Hepatocyte (in vitro differentiated cells): ENCODE measurements around the gene CBARP. TPM values are rescaled to one million over a fixed set of nuclear protein-coding genes. Genes with fewer than 3 reads are reported as not detected.

Source experiments
- DNase-seq: peaks from one replicate; pipeline ENCODE4 v3.0.0-alpha.2; 2016; ENCODE audit warnings: low spot score
- H2AFZ ChIP-seq: fragments of 200-600 bp; sonication (generic); 2 replicates; pipeline ENCODE4 v1.6.0; 2016; ENCODE audit warnings: antibody characterized with exemption, mild to moderate bottlenecking
- H3K27ac ChIP-seq: fragments of 200-600 bp; sonication (generic); 2 replicates; pipeline ENCODE4 v1.5.1; 2016; ENCODE audit warnings: mild to moderate bottlenecking
- H3K27me3 ChIP-seq: fragments of 200-600 bp; sonication (generic); 2 replicates; pipeline ENCODE4 v1.6.1; 2016
- H3K36me3 ChIP-seq: fragments of 200-600 bp; sonication (generic); replicated peaks from 2 replicates; pipeline ENCODE4 v1.5.1; 2016; ENCODE audit warnings: low read depth; ENCODE audit not compliant: insufficient read depth
- H3K4me1 ChIP-seq: fragments of 200-600 bp; sonication (generic); 2 replicates; pipeline ENCODE4 v1.5.1; 2016; ENCODE audit warnings: mild to moderate bottlenecking, moderate library complexity; ENCODE audit not compliant: insufficient read depth
- H3K4me2 ChIP-seq: fragments of 200-600 bp; sonication (generic); 2 replicates; pipeline ENCODE4 v1.6.0; 2016
- H3K4me3 ChIP-seq: fragments of 200-600 bp; sonication (generic); 2 replicates; pipeline ENCODE4 v1.5.1; 2016; ENCODE audit warnings: mild to moderate bottlenecking
- H3K79me2 ChIP-seq: fragments of 200-600 bp; sonication (generic); 2 replicates; pipeline ENCODE4 v1.6.0; 2017; ENCODE audit warnings: mild to moderate bottlenecking
- H3K9me2 ChIP-seq: fragments of 200-600 bp; sonication (generic); replicated peaks from 2 replicates; pipeline ENCODE4 v1.6.0; 2017; ENCODE audit warnings: mild to moderate bottlenecking; ENCODE audit not compliant: insufficient read depth
- H3K9me3 ChIP-seq: fragments of 200-600 bp; sonication (generic); 2 replicates; pipeline ENCODE4 v1.5.1; 2016; ENCODE audit warnings: low read depth, mild to moderate bottlenecking
- H4K20me1 ChIP-seq: fragments of 200-600 bp; sonication (generic); 2 replicates; pipeline ENCODE4 v1.6.0; 2016; ENCODE audit warnings: mild to moderate bottlenecking; ENCODE audit not compliant: insufficient read depth, poor library complexity, severe bottlenecking
- EZH2 ChIP-seq: fragments of 200-600 bp; sonication (generic); IDR thresholded peaks from 2 replicates; pipeline ENCODE4 v1.6.1; 2016; ENCODE audit warnings: antibody characterized with exemption, mild to moderate bottlenecking, borderline replicate concordance
- EZH2phosphoT487 ChIP-seq: fragments of 200-600 bp; sonication (generic); IDR thresholded peaks from one replicate; pipeline ENCODE4 v1.6.1; 2018; ENCODE audit warnings: antibody characterized with exemption, mild to moderate bottlenecking, low read depth, moderate library complexity; ENCODE audit not compliant: unreplicated experiment, severe bottlenecking
- WGBS: methylation state at CpG from one replicate; pipeline ENCODE4 v1.1.6; 2016; ENCODE audit warnings: low lambda C conversion rate; ENCODE audit errors: missing lambda C conversion rate; 5-methylcytosine and 5-hydroxymethylcytosine counted together
- polyA plus RNA-seq: library from polyadenylated mRNA; unstranded; fragments of >200 nt; fragmentation: Nextera tagmentation; extraction: Ambion mirVana; gene quantifications from 2 replicates; pipeline ENCODE4 v1.2.1, GENCODE V29; 2016
- total RNA-seq: library from RNA; depleted of rRNA; stranded (reverse); fragments of >200 nt; gene quantifications from 2 replicates; pipeline ENCODE4 v1.2.3, GENCODE V29; 2014
- TF ChIP-seq, protein P1 (sequence below): fragments of 200-600 bp; sonication (generic); IDR thresholded peaks from 2 replicates; pipeline ENCODE4 v1.5.1; 2016; ENCODE audit warnings: antibody characterized with exemption, mild to moderate bottlenecking; ENCODE audit not compliant: poor library complexity

Gene CBARP
- total and polyA plus RNA-seq, 2 experiments from 2014 or later, result 4.2 to 7.1 TPM

- 92% methylated on average over 20 of the region's 20 CpGs for WGBS
- peak overlapping the region; percentile 91 for H3K4me2 ChIP-seq
- H3K27ac ChIP-seq, result peak overlapping the region; percentile 98
- H2AFZ ChIP-seq, result no peak overlapping the region
- H3K9me2 ChIP-seq, result no peaks in the 10 kb centered on the region
- no peaks in the 10 kb centered on the region for H3K9me3 ChIP-seq
- H3K4me1 ChIP-seq, result peaks cover 53% of the 10 kb centered on the region
- TF ChIP-seq, protein P1, sequence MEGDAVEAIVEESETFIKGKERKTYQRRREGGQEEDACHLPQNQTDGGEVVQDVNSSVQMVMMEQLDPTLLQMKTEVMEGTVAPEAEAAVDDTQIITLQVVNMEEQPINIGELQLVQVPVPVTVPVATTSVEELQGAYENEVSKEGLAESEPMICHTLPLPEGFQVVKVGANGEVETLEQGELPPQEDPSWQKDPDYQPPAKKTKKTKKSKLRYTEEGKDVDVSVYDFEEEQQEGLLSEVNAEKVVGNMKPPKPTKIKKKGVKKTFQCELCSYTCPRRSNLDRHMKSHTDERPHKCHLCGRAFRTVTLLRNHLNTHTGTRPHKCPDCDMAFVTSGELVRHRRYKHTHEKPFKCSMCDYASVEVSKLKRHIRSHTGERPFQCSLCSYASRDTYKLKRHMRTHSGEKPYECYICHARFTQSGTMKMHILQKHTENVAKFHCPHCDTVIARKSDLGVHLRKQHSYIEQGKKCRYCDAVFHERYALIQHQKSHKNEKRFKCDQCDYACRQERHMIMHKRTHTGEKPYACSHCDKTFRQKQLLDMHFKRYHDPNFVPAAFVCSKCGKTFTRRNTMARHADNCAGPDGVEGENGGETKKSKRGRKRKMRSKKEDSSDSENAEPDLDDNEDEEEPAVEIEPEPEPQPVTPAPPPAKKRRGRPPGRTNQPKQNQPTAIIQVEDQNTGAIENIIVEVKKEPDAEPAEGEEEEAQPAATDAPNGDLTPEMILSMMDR, result no peak
- TF ChIP-seq EZH2, result no peak
- TF ChIP-seq EZH2phosphoT487, result no peak
- H3K36me3 ChIP-seq, result no peaks in the 10 kb centered on the region
- H4K20me1 ChIP-seq, result peaks cover 42% of the 10 kb centered on the region
- no peak for DNase-seq
- no peak overlapping the region for H3K4me3 ChIP-seq
- H3K27me3 ChIP-seq, result no peaks in the 10 kb centered on the region
- H3K79me2 ChIP-seq, result peaks cover 67% of the 10 kb centered on the region
Observed at GRCh38 chr19:1254530-1255185, 16.9 kb upstream of the CBARP start.

DNA sequence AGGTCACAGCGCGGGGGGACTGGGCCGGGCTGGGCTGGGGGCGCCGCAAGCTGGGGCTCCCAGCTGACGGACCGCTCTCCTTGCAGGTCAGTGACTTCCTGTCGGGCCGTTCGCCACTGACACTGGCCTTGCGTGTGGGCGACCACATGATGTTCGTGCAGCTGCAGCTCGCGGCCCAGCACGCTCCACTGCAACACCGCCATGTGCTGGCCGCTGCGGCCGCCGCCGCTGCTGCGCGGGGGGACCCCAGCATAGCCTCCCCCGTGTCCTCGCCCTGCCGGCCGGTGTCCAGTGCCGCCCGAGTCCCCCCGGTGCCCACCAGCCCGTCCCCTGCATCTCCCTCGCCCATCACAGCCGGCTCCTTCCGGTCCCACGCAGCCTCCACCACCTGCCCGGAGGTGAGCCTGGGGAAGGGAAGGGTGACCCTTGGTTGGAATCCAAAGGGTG, 16.3 kb upstream of the CBARP start:
- H3K27ac ChIP-seq, result peak overlapping the region; percentile 98
- no peaks in the 10 kb centered on the region for H3K9me2 ChIP-seq
- WGBS, result 96% methylated on average over 14 of the region's 37 CpGs
- peaks cover 50% of the 10 kb centered on the region for H3K4me1 ChIP-seq
- H3K4me2 ChIP-seq, result peak overlapping the region; percentile 91
- no peaks in the 10 kb centered on the region for H3K36me3 ChIP-seq
- H2AFZ ChIP-seq, result no peak overlapping the region
- no peak overlapping the region for H3K4me3 ChIP-seq
- no peaks in the 10 kb centered on the region for H3K27me3 ChIP-seq
- peaks cover 42% of the 10 kb centered on the region for H4K20me1 ChIP-seq
- no peaks in the 10 kb centered on the region for H3K9me3 ChIP-seq
- TF ChIP-seq EZH2phosphoT487, result no peak
- TF ChIP-seq EZH2, result no peak
- TF ChIP-seq, protein P1, result no peak
- DNase-seq, result no peak
- H3K79me2 ChIP-seq, result peaks cover 67% of the 10 kb centered on the region

- Histone ChIP-seq H3K4me2 (peak overlapping the region; percentile 91), H3K79me2 (peaks cover 67% of the 10 kb centered on the region), H2AFZ (no peak overlapping the region), H3K4me3 (no peak overlapping the region), H3K27ac (peak overlapping the region; percentile 98), H3K9me2 (no peaks in the 10 kb centered on the region), H4K20me1 (peaks cover 42% of the 10 kb centered on the region), H3K4me1 (peaks cover 45% of the 10 kb centered on the region), H3K9me3 (no peaks in the 10 kb centered on the region), H3K36me3 (no peaks in the 10 kb centered on the region), H3K27me3 (no peaks in the 10 kb centered on the region)
- peak; percentile 88 for DNase-seq
- TF ChIP-seq EZH2phosphoT487, result no peak
- TF ChIP-seq, protein P1, result no peak
- TF ChIP-seq EZH2, result no peak
- 54% methylated on average over 18 of the region's 23 CpGs for WGBS
Observed at GRCh38 chr19:1253514-1254080, 15.8 kb upstream of the CBARP start.
